GM19324 (cell line): ENCODE results near the gene PATJ.
"Not testable (repeated sequence)": the region's sequence is repeated elsewhere in the genome, so short reads cannot be mapped to it uniquely, and the experiment has no call there.

Source experiments
- ATAC-seq: cut with Tn5 transposase; IDR thresholded peaks from one replicate; pipeline ENCODE4 v1.9.1; 2021; ENCODE audit warnings: mild to moderate bottlenecking, moderate library complexity; ENCODE audit not compliant: unreplicated experiment, low FRiP score

The PATJ gene

DNA sequence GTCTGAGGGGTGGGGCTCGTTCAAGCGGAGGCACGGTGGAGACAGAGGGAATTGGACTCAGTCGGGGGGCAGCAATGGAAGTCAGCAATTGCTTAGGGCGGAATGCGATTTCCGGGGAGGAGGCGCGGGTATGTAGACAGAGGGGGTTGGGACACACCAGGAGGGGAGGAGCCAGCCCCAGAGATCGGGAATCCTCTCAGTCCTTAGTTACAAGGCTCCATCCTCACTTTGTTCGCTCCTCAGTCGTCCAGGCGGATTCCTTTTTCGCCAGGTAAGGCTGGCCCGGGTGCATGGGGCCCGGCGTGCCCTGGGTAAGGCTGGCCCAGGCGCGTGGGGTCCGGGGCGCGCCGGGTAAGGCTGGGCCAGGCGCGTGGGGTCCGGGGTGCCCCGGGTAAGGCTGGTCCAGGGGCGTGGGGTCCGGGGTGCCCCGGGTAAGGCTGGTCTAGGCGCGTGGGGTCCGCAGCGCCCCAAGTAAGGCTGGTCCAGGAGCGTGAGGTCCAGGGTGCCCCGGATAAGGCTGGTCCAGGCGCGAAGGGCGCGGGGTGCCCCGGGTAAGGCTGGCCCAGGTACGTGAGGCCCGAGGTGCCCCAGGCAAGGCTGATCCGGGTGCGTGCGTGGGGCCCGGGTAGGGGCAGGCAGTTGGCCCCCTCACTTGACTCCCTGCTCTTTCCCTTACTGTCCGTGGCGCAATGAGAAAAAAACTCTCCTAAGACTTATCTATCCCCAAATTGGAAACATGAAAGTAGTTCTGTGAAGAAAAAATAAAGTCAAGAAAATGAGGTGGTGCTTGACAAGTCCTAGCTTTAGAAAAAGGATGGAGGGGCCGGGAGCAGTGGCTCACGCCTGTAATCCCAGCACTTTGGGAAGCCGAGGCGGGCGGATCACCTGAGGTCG is 452.6 kb downstream of the PATJ start, which contains the start of gene L1TD1:
Gene L1TD1, plus strand, starts transcription at position 199 of the 894 bp plus-strand sequence. CDS start 11,780 bp downstream, outside the sequence.
- ATAC-seq: no peak

GRCh38 chr1:62196086-62196690 is 453.9 kb downstream of the PATJ start:
- no peak for ATAC-seq

DNA sequence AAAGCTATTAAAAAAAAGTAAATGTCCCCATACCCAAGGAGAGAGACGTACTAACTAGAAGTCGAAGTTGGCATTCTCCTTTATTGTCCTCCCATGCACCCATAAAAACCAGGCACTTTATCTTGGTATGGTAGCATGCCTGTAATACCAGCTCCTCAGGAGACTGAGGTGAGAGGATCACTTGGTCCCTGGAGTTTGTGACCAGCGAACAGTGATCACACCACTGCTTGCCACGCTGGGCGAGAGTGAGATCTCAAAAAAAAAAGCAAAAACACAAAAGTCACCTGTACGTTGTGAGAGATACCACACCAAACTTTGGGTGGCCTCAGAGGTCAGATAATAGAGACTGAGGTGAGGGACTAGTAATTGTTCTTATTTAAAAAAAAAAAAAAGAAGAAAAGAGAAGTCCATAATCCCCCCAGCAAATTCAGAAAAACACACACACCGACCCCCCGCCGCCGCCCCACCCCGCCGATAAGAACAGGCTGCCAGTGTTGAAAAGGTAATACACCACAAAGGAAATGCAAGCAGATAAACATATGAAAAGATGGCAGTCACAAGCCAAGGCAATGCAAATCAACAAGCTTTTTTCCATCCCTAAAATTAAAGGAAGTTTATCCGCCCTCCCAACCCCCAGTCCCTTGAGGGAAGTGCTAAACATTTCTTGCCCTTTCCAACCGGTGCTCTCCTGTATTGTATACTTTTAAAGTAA is 455.9 kb downstream of the PATJ start:
- no peak for ATAC-seq

GRCh38 chr1:62198781-62199125 is 456.5 kb downstream of the PATJ start:
- no peak for ATAC-seq

DNA sequence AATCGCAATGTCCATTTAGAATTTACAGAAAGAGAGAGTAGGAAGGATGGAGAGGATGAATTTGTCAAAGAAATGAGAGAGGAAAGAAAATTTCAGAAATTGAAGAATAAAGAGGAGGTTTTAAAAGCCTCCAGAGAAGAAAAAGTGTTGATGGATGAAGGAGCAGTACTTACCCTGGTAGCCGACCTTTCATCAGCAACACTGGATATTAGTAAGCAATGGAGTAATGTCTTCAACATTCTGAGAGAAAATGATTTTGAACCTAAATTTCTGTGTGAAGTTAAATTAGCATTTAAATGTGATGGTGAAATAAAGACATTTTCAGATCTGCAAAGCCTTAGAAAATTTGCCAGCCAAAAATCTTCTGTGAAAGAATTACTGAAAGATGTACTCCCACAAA is 464.9 kb downstream of the PATJ start:
- ATAC-seq: no peak

DNA sequence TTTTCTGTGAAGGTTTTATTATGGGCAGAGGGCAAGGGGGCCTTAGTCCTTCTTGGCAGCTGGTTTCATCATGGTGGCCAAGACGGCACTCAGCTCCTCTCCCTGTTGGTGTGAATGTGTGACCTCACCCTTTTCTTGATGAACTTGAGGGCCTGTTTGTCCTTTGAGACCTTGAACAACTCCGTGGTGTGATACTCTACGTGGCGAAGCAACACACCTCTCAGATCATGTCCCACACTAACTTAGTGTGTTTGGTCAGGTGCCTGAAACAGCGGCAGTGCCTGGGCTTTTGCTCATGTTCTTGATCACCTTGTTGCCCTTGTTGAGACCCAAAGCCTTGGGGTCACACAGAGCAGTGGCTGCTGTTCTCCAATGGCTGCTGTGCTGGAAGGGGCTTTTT is 465.8 kb downstream of the PATJ start:
- ATAC-seq: no peak

GRCh38 chr1:62208970-62209369 is 466.7 kb downstream of the PATJ start:
- no peak for ATAC-seq

GRCh38 chr1:62209931-62210595 is 467.8 kb downstream of the PATJ start:
- no peak for ATAC-seq

DNA sequence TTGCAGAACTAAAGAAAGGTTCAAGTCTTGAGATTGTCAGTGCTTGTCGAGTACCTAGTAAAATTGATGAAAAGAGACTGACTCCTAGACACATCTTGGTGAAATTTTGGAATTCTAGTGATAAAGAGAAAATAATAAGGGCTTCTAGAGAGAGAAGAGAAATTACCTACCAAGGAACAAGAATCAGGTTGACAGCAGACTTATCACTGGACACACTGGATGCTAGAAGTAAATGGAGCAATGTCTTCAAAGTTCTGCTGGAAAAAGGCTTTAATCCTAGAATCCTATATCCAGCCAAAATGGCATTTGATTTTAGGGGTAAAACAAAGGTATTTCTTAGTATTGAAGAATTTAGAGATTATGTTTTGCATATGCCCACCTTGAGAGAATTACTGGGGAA is 468.7 kb downstream of the PATJ start:
- ATAC-seq: no peak

DNA sequence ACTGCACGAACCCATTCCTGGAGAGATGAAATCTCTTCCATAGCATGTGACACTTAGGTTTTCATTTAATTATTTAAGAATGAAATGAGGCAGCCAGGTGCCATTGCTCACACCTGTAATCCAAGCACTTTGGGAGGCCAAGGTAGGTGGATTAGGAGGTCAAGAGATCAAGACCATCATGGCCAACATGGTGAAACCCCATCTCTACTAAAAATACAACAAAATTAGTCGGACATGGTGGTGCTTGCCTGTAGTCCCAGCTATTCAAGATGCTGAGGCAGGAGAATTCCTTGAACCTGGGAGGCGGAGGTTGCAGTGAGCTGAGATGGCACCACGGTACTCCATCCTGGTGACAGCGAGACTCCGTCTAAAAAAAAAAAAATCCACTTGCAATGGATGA is 470.1 kb downstream of the PATJ start:
- no peak for ATAC-seq

GRCh38 chr1:62213075-62213914 is 471.0 kb downstream of the PATJ start:
- no peak for ATAC-seq

DNA sequence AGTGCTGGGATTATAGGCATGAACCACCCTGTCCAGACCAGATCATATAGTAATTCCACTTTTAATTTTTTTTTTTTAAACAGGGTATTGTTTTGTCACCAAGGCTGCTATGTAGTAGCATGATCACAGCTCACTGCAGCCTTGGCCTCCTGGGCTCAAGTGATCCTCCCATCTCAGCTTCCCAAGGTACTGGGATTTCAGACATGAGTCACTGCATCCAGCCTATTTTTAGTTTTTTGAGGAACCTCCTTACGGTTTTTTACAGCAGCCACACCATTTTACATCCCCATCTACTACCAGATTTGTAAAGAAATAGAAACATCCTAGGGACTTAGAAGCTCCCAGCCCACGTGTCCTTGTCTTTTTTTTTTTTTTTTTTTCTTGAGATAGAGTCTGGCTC is 476.3 kb downstream of the PATJ start:
- no peak for ATAC-seq

GRCh38 chr1:62220456-62220855 is 478.2 kb downstream of the PATJ start:
- ATAC-seq: not testable (repeated sequence)

- no peak for ATAC-seq
Observed at GRCh38 chr1:62221171-62221570, 478.9 kb downstream of the PATJ start.

DNA sequence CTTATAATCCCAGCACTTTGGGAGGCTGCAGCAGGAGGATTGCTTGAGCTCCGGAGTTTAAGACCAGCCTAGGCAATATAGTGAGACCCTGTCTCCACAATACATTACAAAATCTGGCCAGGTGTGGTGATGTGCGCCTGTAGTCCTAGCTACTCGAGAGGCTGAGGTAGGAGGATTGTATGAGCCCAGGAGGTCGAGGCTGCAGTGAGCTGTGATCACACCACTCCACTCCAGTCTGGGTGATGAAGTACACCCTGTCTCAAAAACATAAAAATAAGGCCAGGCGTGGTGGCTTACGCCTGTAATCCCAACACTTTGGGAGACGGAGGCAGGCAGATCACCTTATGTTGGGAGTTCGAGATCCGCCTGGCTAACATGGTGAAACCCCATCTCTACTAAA is 480.0 kb downstream of the PATJ start:
- no peak for ATAC-seq

- ATAC-seq: no peak
Observed at GRCh38 chr1:62224182-62224581, 481.9 kb downstream of the PATJ start.

GRCh38 chr1:62227496-62227895 is 485.2 kb downstream of the PATJ start:
- no peak for ATAC-seq
